ENCODE measurements around the gene DIS3L2.

Gene DIS3L2

DNA sequence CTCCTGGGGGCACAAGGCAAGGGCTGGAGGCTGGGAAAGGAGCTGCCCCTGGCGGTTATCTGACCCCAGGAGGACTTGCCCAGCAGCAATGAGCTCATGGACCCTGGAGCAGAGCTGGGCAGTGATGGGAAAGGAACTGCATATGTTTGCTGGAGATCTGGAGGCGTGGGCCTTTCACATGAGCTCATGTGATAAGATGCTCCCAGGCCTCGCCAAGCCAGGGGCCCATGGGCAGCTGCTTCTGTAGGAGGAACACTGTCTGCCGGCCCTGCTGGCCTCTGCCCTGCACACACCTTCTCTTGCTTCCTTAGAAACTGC lies 26.3 kb upstream of the DIS3L2 start:
- no peak overlapping the region for H3K4me3 ChIP-seq (ENCODE audit: low read depth, low read length)
- TF ChIP-seq, protein P1, sequence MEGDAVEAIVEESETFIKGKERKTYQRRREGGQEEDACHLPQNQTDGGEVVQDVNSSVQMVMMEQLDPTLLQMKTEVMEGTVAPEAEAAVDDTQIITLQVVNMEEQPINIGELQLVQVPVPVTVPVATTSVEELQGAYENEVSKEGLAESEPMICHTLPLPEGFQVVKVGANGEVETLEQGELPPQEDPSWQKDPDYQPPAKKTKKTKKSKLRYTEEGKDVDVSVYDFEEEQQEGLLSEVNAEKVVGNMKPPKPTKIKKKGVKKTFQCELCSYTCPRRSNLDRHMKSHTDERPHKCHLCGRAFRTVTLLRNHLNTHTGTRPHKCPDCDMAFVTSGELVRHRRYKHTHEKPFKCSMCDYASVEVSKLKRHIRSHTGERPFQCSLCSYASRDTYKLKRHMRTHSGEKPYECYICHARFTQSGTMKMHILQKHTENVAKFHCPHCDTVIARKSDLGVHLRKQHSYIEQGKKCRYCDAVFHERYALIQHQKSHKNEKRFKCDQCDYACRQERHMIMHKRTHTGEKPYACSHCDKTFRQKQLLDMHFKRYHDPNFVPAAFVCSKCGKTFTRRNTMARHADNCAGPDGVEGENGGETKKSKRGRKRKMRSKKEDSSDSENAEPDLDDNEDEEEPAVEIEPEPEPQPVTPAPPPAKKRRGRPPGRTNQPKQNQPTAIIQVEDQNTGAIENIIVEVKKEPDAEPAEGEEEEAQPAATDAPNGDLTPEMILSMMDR (IDR thresholded peaks at IDR 0.05; ENCODE audit: borderline replicate concordance, insufficient read depth, low read depth, low read length): no peak

GRCh38 chr2:231935815-231936214 lies 25.7 kb upstream of the DIS3L2 start:
- no peak overlapping the region for H3K4me3 ChIP-seq (ENCODE audit: low read depth, low read length)
- TF ChIP-seq, protein P1 (IDR thresholded peaks at IDR 0.05; ENCODE audit: borderline replicate concordance, insufficient read depth, low read depth, low read length): no peak

DNA sequence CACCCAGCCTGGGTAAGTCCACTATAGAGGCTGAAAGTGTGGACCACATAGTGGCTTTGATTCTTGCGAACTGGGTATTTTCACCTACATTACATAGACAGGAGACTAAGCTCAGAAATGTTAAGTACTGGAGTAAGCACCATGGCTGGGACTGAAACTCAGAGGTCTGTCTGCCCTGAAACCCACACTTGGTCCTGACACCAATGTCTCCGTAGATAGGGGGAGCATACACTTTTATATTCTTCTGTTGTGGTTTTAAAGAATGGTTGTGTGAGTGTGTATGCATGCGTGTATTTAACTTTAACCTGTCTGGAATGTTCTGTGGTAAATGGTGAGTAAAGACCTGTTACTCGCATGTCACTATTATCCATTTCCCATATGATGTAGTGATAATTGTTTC lies 25.0 kb upstream of the DIS3L2 start:
- TF ChIP-seq, protein P1 (IDR thresholded peaks at IDR 0.05; ENCODE audit: borderline replicate concordance, insufficient read depth, low read depth, low read length): no peak
- H3K4me3 ChIP-seq (ENCODE audit: low read depth, low read length): no peak overlapping the region

- TF ChIP-seq, protein P1 (IDR thresholded peaks at IDR 0.05; ENCODE audit: borderline replicate concordance, insufficient read depth, low read depth, low read length): no peak
- H3K4me3 ChIP-seq (ENCODE audit: low read depth, low read length): no peak overlapping the region
Measured at GRCh38 chr2:231937057-231937456, 24.5 kb upstream of the DIS3L2 start.

- H3K4me3 ChIP-seq (ENCODE audit: low read depth, low read length): no peak overlapping the region
- TF ChIP-seq, protein P1 (IDR thresholded peaks at IDR 0.05; ENCODE audit: borderline replicate concordance, insufficient read depth, low read depth, low read length): no peak
Measured at GRCh38 chr2:231939022-231939421, 22.5 kb upstream of the DIS3L2 start.

- no peak overlapping the region for H3K4me3 ChIP-seq (ENCODE audit: low read depth, low read length)
- TF ChIP-seq, protein P1 (IDR thresholded peaks at IDR 0.05; ENCODE audit: borderline replicate concordance, insufficient read depth, low read depth, low read length): no peak
Measured at GRCh38 chr2:231940795-231941194, 20.7 kb upstream of the DIS3L2 start.

DNA sequence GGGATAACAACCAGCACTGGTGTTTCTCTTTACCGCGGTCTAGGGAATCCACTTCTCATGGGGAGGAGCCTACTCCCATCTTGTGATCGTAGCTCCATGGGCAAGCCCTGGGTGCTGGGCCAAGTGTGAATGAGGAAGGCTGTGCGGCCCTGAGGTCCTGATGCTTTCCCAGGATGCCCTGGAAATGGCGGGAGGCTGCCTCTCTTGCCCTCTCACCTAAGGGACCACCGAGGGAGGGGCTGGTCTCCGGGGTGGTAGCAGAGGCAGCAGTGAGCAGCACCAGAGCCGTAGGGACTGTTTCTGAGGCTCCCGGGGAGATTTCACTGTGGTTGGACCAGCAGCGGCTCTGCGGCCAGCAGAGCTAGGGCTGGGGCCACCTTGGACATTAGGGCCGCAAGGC lies 19.8 kb upstream of the DIS3L2 start:
- TF ChIP-seq, protein P1 (IDR thresholded peaks at IDR 0.05; ENCODE audit: borderline replicate concordance, insufficient read depth, low read depth, low read length): no peak
- no peak overlapping the region for H3K4me3 ChIP-seq (ENCODE audit: low read depth, low read length)

Measured in GM12875 (cell line).